ENCODE measurements around the gene MLF2. TPM values are rescaled to one million over a fixed set of nuclear protein-coding genes. Genes with fewer than 3 reads are reported as not detected.

Gene MLF2
- polyA plus RNA-seq, 2 of the 4 experiments (the other 2 are of a cell fraction) = 295 to 302 TPM

GRCh38 chr12:6766651-6767349 lies 13.9 kb upstream of the MLF2 start:
- ATAC-seq (peak; percentile 31), FAIRE-seq (no peak), DNase-seq (ENCODE audit: low read depth in 1 of 2, low spot score in 1 of 2) (peak; percentile 68)
- ChIA-PET POLR2A (interaction anchor here (0.6 to 5.1 kb wide), 12 partner anchors 8 to 139 kb away, joined by 3 to 118 read pairs (median 11); partner anchors contain the start of genes CDCA3, COPS7A, MLF2 and TPI1), CTCF (interaction anchor here (0.6 to 26.0 kb wide), 31 partner anchors 8 to 228 kb away, joined by 3 to 670 read pairs (median 5); partner anchors contain the start of genes CD4, CDCA3, COPS7A and MLF2)
- under 1% methylated on average over 46 of the region's 88 CpGs for WGBS (ENCODE audit: missing lambda C conversion rate)
- peaks cover 64% of the 10 kb centered on the region for H3K4me1 ChIP-seq
- TF ChIP-seq KDM5A (IDR thresholded peaks at IDR 0.05) (no peak), POLR2A (IDR thresholded peaks at IDR 0.05; ENCODE audit: low read length) (no peak; the same call in 1 of the 2 replicates), RARB (CRISPR knock-in tag; IDR thresholded peaks at IDR 0.05) (no peak), E2F6 (IDR thresholded peaks at IDR 0.05; ENCODE audit: borderline replicate concordance, low read depth) (no peak), NR3C1 (IDR thresholded peaks at IDR 0.05) (no peak), ZC3H11A (IDR thresholded peaks at IDR 0.05) (no peak), SMC3 (IDR thresholded peaks at IDR 0.05) (peak; percentile 50; the same call in 2 of the 3 replicates), MAZ (IDR thresholded peaks at IDR 0.05; ENCODE audit: borderline replicate concordance, low read depth, low read length) (peak; percentile 68; the same call in 1 of the 2 replicates), ZNF302 (CRISPR knock-in tag; IDR thresholded peaks at IDR 0.05) (no peak), NFE2L2 (conservative IDR thresholded peaks at IDR 0.05; ENCODE audit: low read length) (no peak), RAD21 (conservative IDR thresholded peaks at IDR 0.05 in 1 of 2, IDR thresholded peaks at IDR 0.05 in 1 of 2) (peak; percentile 5 to 46; a peak in 3 of 5 replicates), JUNB (IDR thresholded peaks at IDR 0.05) (no peak), JUN (IDR thresholded peaks at IDR 0.05) (no peak; a peak in 1 of 5 replicates), BHLHE40 (IDR thresholded peaks at IDR 0.05; ENCODE audit: low read depth, low read length) (no peak), HES2 (IDR thresholded peaks at IDR 0.05) (no peak), ZFP36 (IDR thresholded peaks at IDR 0.05; ENCODE audit: borderline replicate concordance, partially characterized antibody) (no peak), HEYL (CRISPR knock-in tag; IDR thresholded peaks at IDR 0.05) (no peak), FOXS1 (CRISPR knock-in tag; IDR thresholded peaks at IDR 0.05) (no peak), CBX8 (IDR thresholded peaks at IDR 0.05) (no peak), CBX2 (IDR thresholded peaks at IDR 0.05; ENCODE audit: borderline replicate concordance, low read depth) (no peak), MYC (IDR thresholded peaks at IDR 0.05; ENCODE audit: borderline replicate concordance, low read length) (peak; percentile 26; the same call in 1 of the 2 replicates), GATA3 (IDR thresholded peaks at IDR 0.05; ENCODE audit: borderline replicate concordance) (no peak), TP53 (CRISPR knock-in tag; IDR thresholded peaks at IDR 0.05) (no peak), MAX (IDR thresholded peaks at IDR 0.05) (no peak; the same call in 1 of the 2 replicates), RNF2 (IDR thresholded peaks at IDR 0.05; ENCODE audit: borderline replicate concordance, low read depth) (no peak), EP300 (IDR thresholded peaks at IDR 0.05) (no peak), KDM1A (IDR thresholded peaks at IDR 0.05; ENCODE audit: low read depth) (no peak), CTCF (IDR thresholded peaks at IDR 0.05) (peak; percentile 80), PBX3 (IDR thresholded peaks at IDR 0.05) (no peak), CEBPB (IDR thresholded peaks at IDR 0.05) (no peak)
- H3K9me3 ChIP-seq = no peaks in the 10 kb centered on the region
- H3K27ac ChIP-seq = peak overlapping the region; percentile 94 to 99
- peak overlapping the region; percentile 86 for H3K4me2 ChIP-seq
- H3K4me3 ChIP-seq = peak overlapping the region; percentile 97

All from A549 (cell line).